ENCODE results near the gene MPP2. TPM values are rescaled to one million over a fixed set of nuclear protein-coding genes. Genes with fewer than 3 reads are reported as not detected.
A peak's percentile ranks its signal among the peaks of the same experiment; 100 is the strongest.

MPP2 gene
- total RNA-seq, 4 donors from 2014 or later: 0.42 to 10.7 (median 3.7) TPM

DNA sequence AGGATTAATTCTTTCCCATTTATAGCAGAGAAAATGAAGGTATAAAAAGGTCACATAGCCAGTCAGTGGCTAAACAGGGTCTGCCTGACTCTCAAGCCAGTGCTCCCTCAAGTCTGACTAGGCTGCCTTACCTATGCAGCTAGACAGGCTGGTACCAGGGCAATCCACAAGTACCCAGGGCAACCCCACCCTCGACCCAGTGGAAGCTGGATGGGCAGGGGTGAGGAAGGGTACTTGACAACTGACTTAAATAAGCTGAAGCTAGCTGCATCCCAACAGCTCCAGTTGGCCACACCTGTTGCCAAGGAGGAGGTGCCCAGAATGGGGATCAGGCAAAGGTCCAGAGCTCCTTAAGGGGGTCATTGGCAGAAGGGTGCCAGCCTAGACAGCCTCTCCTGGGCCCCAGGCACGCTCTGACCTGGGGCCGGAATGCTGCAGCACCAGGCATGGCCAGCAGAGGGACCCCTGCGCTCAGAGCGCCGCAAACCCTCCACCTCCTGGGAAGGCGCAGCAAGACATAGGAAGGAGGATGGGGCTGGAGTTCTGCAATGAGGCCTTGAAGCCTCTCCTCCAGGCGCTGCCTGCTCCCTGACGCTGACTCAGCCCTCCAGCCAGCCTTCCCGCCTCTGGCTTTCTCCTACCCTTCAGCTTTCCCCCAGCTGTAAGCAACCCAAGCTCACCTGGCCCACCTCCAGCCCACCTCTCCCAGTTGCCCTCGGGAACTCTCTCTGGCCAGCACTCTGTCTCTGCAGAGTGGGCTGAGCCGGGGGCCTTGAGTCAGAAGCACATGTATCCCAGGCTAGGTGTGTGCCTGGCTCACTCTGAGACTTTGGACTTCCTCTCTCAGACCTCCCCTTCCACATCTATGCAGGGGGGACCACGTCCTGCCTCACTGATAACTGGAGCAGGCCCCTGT is 28.8 kb downstream of the MPP2 start:
- no peak overlapping the region for H3K4me3 ChIP-seq (ENCODE audit: low read depth, poor library complexity, severe bottlenecking)
- TF ChIP-seq, protein P1, sequence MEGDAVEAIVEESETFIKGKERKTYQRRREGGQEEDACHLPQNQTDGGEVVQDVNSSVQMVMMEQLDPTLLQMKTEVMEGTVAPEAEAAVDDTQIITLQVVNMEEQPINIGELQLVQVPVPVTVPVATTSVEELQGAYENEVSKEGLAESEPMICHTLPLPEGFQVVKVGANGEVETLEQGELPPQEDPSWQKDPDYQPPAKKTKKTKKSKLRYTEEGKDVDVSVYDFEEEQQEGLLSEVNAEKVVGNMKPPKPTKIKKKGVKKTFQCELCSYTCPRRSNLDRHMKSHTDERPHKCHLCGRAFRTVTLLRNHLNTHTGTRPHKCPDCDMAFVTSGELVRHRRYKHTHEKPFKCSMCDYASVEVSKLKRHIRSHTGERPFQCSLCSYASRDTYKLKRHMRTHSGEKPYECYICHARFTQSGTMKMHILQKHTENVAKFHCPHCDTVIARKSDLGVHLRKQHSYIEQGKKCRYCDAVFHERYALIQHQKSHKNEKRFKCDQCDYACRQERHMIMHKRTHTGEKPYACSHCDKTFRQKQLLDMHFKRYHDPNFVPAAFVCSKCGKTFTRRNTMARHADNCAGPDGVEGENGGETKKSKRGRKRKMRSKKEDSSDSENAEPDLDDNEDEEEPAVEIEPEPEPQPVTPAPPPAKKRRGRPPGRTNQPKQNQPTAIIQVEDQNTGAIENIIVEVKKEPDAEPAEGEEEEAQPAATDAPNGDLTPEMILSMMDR (IDR thresholded peaks at IDR 0.05): peak in 1 of 3 donors; percentile 65
- no peak for TF ChIP-seq POLR2A (IDR thresholded peaks at IDR 0.05)
- intact Hi-C loops (cut with DNase I; ENCODE audit: low total_unique reads): no loop called here
- DNase-seq (ENCODE audit: low spot score in 2 of 2): peak; percentile 47 to 91
- 21 to 35% methylated on average over 7 to 10 of the region's 13 CpGs for WGBS, 2 donors

DNA sequence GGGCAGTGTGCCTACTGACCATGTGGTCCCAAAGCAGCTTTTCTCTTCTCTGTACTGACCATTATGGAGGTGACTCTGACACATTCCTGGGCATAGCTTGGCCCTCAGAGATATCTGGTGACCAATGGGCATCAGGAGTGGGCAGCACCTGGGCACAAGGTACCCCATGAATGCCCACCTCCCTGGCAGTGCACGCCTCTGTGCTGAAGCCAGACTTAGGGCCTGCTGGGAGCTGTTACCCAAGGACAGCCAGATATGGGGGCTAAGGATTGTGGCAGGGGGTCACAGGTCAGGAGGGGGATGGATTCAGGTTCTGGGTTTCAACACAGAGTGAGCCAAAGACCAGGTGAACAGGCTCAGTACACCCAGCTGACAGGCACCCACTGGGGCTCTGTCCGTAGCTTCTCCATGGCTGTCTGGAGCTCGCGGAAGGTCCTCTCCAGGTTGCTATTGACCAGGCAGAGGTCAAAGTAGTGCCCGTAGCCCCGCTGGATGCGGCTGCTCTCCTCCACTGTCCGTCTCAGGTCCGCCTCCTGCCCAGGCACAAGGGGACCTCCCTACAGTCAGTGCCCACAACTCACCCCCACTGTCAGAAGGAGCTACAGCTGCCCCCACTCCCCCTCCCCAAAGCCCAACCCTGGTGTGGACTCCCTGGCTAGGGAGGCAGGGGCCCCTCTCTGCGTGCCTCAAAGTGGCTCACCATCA is 29.7 kb downstream of the MPP2 start:
- no peak for DNase-seq (ENCODE audit: low spot score in 2 of 2)
- TF ChIP-seq, protein P1 (IDR thresholded peaks at IDR 0.05): no peak
- TF ChIP-seq POLR2A (IDR thresholded peaks at IDR 0.05): no peak
- H3K4me3 ChIP-seq (ENCODE audit: low read depth, poor library complexity, severe bottlenecking): no peak overlapping the region
- WGBS, 2 donors: 92 to 94% methylated on average over 10 of the region's 10 CpGs
- intact Hi-C loops (cut with DNase I; ENCODE audit: low total_unique reads): no loop called here

DNA sequence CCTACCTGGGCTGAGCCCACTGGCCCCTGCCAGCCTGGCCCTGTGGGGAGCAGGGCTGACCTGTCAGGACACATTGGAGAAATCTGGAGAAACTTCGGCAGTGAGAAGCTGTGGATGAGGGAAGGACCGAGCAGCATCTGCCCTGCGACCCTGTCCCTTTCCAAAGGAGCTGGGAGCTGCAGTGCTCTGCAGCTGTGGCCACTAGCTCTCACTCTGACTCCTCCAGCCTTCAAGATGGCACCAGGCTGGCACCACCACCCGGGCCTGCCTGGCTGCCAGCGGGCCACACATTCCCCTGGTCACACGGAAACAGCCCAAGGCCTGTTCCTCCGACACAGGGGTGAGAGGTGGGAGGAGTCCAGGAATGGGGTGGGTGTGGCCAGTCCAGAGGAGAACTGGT is 30.3 kb downstream of the MPP2 start:
- DNase-seq (ENCODE audit: low spot score in 2 of 2): no peak
- no peak for TF ChIP-seq POLR2A (IDR thresholded peaks at IDR 0.05)
- TF ChIP-seq, protein P1 (IDR thresholded peaks at IDR 0.05): no peak
- no peak overlapping the region for H3K4me3 ChIP-seq (ENCODE audit: low read depth, poor library complexity, severe bottlenecking)
- WGBS, 2 donors: 83 to 86% methylated on average over 7 of the region's 7 CpGs
- intact Hi-C loops (cut with DNase I; ENCODE audit: low total_unique reads): no loop called here

DNA sequence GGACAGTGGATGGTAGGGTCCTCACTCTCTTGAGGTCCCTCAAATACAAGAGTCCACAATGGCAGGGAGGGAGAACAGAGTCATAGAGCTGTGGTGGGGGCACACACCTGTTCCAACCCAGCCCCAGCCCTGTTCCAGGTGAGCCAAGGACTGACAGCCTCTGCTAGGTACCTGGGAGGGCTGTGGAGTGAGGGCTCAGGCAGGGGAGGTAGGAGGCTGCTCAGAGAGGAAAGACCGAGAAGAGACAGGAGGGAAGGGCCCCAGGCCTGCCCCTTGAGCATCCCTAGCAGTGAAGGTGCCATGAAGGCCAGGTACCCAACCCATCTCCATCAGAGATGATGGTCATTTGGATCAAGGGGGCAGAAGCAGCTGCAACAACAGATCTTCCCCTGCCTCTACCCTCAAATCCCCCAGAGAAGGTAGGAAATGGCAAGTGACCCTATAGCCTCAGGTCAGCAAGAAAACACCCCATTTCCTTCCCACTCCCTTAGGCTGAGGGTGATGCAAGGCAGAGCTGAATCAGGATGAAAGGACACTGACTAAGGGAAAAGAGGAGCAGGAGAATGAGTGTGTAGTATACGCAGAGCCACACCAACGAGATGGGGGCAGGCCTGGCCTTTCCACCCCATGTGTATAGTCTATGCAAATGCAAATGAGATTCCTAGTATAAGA is 31.7 kb downstream of the MPP2 start:
- no peak overlapping the region for H3K4me3 ChIP-seq (ENCODE audit: low read depth, poor library complexity, severe bottlenecking)
- no peak for TF ChIP-seq POLR2A (IDR thresholded peaks at IDR 0.05)
- TF ChIP-seq, protein P1 (IDR thresholded peaks at IDR 0.05): no peak
- no peak for DNase-seq (ENCODE audit: low spot score in 2 of 2)
- 85 to 96% methylated on average over 3 of the region's 3 CpGs for WGBS, 2 donors
- intact Hi-C loops (cut with DNase I; ENCODE audit: low total_unique reads): no loop called here

DNA sequence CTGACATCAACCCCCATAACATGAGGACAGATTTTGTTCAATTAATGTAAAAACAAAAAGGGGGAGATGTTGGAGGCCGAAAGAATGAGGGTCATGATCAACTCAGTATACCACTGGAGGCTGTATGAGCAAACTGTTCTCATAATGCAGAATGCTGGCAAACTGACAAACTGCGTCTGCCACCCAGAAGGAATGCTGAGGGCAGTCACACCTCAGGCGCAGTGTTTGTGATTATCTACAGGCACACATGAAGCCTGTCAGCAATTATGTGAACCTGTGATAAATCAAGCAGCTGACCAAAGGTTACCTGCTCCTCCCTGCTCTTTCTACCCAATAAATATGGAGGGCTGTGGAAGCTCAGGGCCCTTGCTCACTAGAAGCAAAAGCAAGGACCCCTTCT is 33.0 kb downstream of the MPP2 start:
- H3K4me3 ChIP-seq (ENCODE audit: low read depth, poor library complexity, severe bottlenecking): no peak overlapping the region
- no peak for TF ChIP-seq POLR2A (IDR thresholded peaks at IDR 0.05)
- TF ChIP-seq, protein P1 (IDR thresholded peaks at IDR 0.05): no peak
- WGBS, 2 donors: 68 to 73% methylated on average over 3 of the region's 3 CpGs
- DNase-seq (ENCODE audit: low spot score in 2 of 2): no peak
- intact Hi-C loops (cut with DNase I; ENCODE audit: low total_unique reads): no loop called here
